NK-92 (cell line): ENCODE results near the gene UBE2Z.

Source experiments
- DNase-seq: peaks from one replicate; lab custom pipeline; 2025; ENCODE audit not compliant: unreplicated experiment; lab: John Stamatoyannopoulos, UW

UBE2Z gene

GRCh38 chr17:48952904-48953303 lies 44.7 kb downstream of the UBE2Z start:
- no peak for DNase-seq

- DNase-seq: no peak
These were observed 46.1 kb downstream of the UBE2Z start for GRCh38 chr17:48954300-48954755.

GRCh38 chr17:48960834-48961515 lies 52.8 kb downstream of the UBE2Z start:
- no peak for DNase-seq

- no peak for DNase-seq
These were observed 53.5 kb downstream of the UBE2Z start for GRCh38 chr17:48961516-48962233.

- DNase-seq: no peak
These were observed 62.0 kb downstream of the UBE2Z start for GRCh38 chr17:48970224-48970623.

GRCh38 chr17:48970865-48971687 lies 62.9 kb downstream of the UBE2Z start:
- DNase-seq: no peak

GRCh38 chr17:48972749-48973097 lies 64.5 kb downstream of the UBE2Z start:
- no peak for DNase-seq

GRCh38 chr17:48973806-48974205 lies 65.6 kb downstream of the UBE2Z start:
- DNase-seq: no peak
